Measurements from ENCODE around the gene CCDC38.

DNA sequence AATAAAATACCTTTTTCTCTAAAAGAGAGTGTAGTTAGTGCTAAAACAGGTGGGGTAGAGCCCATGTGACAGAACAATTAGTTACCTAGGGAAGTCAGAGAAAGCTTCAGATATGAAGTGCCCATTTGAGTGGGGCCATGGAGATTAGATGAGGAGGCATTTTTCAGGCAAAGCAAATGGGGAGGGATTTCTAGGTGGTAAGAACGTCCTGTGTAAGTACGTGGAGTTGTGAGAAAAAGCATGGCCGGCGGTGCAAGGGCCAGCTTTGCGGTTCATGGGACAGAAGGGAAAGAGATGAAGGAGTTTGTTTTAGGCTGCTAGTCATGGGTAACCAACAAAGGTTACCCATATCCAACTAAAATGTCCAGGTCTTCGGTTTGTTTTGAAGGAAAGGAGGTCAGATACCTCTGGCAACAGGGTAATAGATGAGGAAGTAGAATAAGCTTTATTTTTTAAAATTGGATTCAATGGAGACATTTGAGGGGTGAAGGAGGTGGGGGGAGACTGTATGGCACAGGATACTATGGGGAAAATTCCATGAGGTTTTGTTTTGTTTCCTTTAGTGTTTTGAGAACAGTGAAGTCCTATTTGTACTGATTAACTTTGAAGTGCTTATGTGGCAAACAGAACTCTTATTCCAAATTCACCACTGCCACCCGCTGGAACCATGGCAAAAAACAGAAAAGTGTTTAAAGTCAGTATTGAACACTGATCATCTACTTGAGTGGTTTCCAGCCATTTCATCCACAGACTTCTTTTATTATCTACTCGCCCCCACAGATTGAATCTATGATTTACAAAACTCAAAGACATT lies 93.6 kb downstream of the CCDC38 start:
- TF ChIP-seq, protein P1, sequence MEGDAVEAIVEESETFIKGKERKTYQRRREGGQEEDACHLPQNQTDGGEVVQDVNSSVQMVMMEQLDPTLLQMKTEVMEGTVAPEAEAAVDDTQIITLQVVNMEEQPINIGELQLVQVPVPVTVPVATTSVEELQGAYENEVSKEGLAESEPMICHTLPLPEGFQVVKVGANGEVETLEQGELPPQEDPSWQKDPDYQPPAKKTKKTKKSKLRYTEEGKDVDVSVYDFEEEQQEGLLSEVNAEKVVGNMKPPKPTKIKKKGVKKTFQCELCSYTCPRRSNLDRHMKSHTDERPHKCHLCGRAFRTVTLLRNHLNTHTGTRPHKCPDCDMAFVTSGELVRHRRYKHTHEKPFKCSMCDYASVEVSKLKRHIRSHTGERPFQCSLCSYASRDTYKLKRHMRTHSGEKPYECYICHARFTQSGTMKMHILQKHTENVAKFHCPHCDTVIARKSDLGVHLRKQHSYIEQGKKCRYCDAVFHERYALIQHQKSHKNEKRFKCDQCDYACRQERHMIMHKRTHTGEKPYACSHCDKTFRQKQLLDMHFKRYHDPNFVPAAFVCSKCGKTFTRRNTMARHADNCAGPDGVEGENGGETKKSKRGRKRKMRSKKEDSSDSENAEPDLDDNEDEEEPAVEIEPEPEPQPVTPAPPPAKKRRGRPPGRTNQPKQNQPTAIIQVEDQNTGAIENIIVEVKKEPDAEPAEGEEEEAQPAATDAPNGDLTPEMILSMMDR (IDR thresholded peaks at IDR 0.05), result peak; percentile 52
- TF ChIP-seq EZH2 (IDR thresholded peaks at IDR 0.05), result no peak
